CD4-positive, alpha-beta T cell treated with Interleukin-17A for 4 hours (primary cell): ENCODE results near the gene FPR3.
"Not testable (repeated sequence)": the region's sequence is repeated elsewhere in the genome, so short reads cannot be mapped to it uniquely, and the experiment has no call there.

Experiments
- DNase-seq: peaks from one replicate; pipeline ENCODE4 v3.0.0-alpha.2; 2020; ENCODE audit warnings: mixed read lengths

FPR3 gene

GRCh38 chr19:51794885-51795490 lies at the start of gene FPR3:
Gene FPR3, plus strand, starts transcription at chr19:51795157. Its CDS starts 28,592 bp downstream, at chr19:51823749.
- DNase-seq, result no peak

DNA sequence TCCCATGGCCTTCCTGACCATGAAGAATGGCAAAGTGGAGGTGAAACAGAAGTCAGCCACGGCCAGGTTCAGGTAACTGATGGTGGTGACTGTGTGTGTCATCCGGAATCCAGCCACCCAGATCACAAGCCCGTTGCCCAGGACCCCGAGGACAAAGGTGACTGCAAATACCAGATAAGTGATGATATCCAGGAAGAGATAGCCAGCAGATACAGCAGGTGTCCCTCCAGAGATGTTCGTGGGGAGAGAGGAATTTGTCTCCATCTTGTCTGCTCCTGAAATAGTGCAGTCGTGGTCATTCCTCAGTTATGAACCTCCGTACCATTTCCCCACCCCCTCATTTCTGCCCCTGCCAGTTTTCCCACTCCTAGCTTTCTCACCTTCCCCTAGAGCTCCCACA lies 48.2 kb upstream of the FPR3 start:
- DNase-seq, result no peak

DNA sequence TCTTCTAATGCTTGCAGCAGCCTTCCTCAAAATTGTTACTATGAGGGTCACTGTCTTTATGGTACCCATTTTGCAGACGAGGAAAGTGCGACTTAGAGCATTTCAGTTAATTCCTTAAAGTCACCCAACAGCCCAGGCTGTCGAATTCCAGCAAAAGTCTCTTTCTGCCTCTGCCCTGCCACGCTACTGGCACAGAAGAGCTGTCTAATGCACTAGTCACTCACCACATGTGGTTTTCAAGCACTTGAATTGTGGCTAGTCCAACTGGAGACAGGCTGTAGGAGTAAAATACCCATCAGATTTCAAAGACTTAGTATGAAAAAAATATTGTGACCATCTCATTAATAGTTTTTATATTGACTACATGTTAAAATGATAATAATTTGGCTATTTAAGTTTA lies 45.0 kb upstream of the FPR3 start:
- no peak for DNase-seq

GRCh38 chr19:51750400-51751094 lies 44.4 kb upstream of the FPR3 start:
- DNase-seq, result no peak

DNA sequence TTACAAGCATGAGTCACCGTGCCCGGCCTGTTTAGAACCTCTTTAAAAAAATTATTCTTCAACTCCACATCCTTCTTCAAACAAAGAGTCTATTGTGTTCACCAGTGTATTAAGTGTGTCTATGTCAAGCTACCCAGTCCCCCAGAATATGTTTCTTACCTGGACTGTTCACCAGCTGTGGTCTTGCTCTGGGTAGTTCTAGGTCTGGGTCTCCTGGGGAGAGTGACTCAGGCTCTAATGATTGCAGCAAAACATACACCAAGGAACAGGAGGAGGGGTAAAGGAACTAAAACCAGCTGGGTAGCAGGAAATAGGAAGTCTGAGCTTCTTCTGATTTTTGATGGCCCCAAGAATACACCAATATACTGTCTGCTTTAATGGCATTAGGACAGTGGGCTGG lies 43.3 kb upstream of the FPR3 start, which contains the start of gene FPR1:
Gene FPR1, minus strand, starts transcription at position 224 of the 400 bp plus-strand sequence. CDS start 4,884 bp downstream, outside the sequence.
- no peak for DNase-seq

GRCh38 chr19:51754109-51754508 lies 40.8 kb upstream of the FPR3 start:
- DNase-seq, result no peak

GRCh38 chr19:51754770-51755169 lies 40.2 kb upstream of the FPR3 start:
- DNase-seq, result no peak

DNA sequence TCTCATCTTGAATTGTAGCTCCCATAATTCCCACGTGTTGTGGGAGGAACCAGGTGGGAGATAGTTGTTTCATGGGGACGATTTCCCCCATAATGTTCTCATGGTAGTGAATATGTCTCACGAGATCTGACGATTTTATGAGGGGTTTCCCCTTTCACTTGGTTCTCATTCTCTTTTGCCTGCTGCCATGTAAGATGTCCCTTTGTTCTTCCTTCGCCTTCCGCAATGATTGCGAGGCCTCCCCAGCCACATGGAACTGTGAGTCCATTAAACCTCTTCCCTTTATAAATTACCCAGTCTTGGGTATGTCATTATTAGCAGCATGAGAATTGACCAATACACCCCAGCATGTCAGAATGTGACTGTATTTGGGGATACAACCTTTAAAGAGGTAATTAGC lies 39.4 kb upstream of the FPR3 start:
- DNase-seq, result no peak

GRCh38 chr19:51760697-51761356 lies 34.1 kb upstream of the FPR3 start, which contains the start of gene FPR2:
Gene FPR2, plus strand, starts transcription at chr19:51761180. Its CDS starts 7,479 bp downstream, at chr19:51768659.
- no peak for DNase-seq

DNA sequence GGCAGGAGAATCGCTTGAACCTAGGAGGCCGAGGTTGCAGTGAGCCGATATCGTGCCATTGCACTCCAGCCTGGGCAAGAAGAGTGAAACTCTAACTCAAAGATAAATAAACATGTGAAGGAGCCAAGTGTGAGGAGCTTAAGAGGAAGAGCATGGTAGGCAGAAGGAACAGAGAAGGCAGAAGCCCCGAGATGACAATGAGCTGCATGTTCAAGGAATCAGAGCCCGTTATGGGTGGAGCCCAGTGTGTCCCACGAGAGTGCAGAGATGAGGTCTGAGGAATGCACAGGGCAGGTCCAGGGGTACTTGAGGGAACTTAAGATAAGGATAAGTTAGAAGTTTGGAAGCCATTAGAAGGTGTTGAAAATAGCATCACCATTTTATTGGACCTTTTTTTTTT lies 33.3 kb upstream of the FPR3 start:
- no peak for DNase-seq

GRCh38 chr19:51765086-51765485 lies 29.9 kb upstream of the FPR3 start:
- no peak for DNase-seq

GRCh38 chr19:51766461-51766860 lies 28.5 kb upstream of the FPR3 start:
- no peak for DNase-seq

GRCh38 chr19:51771376-51772130 lies 23.4 kb upstream of the FPR3 start:
- DNase-seq, result no peak

DNA sequence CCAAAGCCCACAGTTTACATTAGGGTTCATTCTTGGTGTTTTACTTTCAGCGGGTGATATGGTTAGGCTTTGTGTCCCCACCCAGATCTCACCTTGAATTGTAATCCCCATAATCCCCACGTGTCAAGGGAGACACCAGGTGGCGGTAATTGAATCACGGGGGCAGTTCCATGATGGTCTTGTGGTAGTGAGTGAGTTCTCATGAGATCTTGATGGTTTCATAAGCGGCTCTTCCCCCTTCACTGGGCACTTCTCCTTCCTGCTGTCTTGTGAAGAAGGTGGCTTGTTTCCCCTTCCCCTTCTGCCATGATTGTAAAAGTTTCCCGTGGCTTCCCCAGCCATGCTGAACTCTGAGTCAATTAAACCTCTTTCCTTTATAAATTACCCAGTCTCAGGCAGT lies 22.0 kb upstream of the FPR3 start:
- no peak for DNase-seq

- DNase-seq, result not testable (repeated sequence)
Observed at GRCh38 chr19:51776561-51776960, 18.4 kb upstream of the FPR3 start.

DNA sequence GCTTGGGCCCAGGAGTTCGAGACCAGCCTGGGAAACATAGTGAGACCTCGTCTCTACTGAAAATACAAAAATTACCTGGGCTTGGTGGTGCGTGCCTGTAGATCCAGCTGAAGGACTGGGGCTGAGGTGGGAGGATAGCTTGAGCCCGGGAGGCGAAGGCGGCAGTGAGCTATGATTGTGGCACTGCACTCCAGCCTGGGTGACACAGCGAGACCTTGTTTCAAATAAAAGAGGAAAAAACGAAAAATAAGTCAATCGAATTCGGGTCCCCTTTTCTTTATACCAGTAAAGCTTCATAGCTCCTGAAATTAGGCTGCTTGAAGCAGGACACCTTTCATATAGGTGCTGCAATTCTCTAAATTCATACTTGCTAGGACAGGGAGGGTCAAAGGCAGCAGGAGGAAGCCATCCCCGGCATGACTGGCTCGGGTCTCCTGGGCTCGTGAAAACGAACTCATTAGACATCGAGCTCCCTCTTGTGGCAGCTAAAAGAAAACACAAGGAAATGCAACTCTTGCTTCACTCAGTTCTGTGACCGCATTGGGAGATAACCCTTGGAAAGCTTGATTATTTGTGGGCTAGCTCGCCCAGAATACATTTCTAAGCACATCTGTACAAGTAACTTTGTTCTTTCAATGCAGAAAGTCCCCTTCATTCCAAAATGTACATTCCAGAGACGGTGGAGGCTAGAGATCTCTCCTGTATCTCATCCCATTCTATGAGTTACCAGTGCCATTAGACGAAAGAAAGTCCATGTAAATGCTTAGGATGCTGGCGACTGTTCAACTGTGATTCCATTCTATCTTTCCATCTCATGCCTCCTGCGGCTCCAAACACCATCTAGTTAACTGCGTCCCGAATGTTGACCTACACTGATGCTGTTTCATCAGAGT lies 17.1 kb upstream of the FPR3 start:
- DNase-seq, result peak; percentile 53

DNA sequence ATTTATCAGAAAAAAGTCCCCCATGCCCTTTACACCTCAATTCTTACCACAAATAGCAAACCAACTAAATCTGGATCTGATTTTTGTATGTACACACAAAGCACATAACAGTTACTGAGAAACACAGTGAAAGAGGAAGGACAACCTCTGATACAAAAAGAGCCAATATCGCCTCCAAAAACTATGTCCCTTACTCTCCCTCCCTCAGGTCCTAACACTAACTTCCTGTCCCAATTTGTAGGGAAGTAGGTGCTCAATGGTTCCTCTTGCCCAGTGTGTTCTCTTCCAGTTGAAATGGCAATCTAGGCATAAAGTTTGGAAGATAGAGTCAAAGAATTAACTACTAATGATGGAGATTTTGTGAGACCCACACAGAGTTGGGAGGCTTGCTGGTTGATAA lies 15.8 kb upstream of the FPR3 start:
- no peak for DNase-seq

DNA sequence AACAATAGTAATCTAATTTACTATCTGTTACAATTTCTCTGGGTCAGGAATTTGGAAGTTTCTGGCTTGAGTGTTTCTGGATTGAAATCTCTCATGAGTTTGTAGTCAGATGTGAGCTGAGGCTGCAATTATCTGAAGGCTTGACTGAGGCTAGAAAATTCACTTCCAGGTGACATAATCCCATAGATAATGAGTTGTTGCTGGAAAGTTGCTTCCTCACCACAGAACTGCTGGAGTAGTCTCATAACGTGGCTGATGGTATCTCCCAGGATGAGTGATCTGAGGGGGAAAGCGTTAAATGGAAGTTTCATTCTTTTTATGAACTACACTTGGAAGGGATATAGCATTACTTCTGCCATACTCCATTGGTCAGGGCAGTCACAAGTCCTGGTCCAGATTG lies 15.3 kb upstream of the FPR3 start:
- no peak for DNase-seq

DNA sequence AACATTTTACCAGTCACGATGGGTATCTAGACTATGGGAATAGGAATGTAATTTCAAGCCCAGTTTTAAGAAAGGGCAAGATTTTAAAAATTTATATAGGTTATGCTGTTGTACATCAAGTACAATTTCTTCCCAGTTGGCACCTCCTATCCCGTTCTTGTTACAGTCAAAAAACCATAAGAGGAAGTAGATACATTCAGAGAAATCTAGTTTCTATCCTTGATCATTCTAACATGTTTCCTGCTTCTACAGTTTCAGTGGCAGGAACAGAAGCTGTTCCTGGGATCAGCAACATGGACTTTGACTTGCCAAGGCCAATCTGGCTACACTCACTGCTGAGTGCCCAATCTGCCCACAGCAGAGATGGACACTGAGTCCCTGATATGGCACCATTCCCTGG lies 14.7 kb upstream of the FPR3 start:
- DNase-seq, result no peak

GRCh38 chr19:51781999-51782398 lies 13.0 kb upstream of the FPR3 start:
- no peak for DNase-seq

DNA sequence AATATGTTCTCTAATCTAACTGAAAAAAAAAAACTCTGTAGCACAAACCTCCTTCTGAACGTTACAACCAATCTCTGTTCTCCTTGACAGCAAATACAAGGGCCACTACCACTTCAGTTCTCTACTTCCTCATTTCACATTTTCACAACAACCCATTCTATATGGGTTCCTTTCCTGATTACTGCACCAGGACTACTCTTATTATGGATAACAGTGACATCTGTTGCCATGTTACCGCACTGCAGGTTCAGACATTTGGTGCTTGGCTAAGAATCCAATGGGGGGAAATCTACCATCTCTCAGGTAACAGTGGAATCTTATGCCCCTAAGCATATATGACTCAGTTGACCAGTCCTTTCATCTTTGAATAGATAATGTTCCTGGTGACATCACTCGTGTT lies 11.6 kb upstream of the FPR3 start:
- no peak for DNase-seq

- DNase-seq, result no peak
Observed at GRCh38 chr19:51784109-51784785, 10.7 kb upstream of the FPR3 start.
